SK-N-MC (cell line): ENCODE results near the gene NEUROD6.

Experiments used
- DNase-seq: peaks from one replicate; pipeline ENCODE4 v3.0.0-alpha.2; 2011; ENCODE audit warnings: low read depth, low spot score
- H3K27ac ChIP-seq: fragments of 200-600 bp; sonication (generic); 2 replicates; pipeline ENCODE4 v1.5.1; 2016; ENCODE audit warnings: mixed run types
- H3K36me3 ChIP-seq: fragments of 200-600 bp; sonication (generic); 2 replicates; pipeline ENCODE4 v1.6.1; 2017; ENCODE audit warnings: antibody characterized with exemption, low read length, mixed read lengths; ENCODE audit not compliant: insufficient read depth
- H3K4me3 ChIP-seq: fragments of 200-600 bp; sonication (generic); 2 replicates; pipeline ENCODE4 v1.5.1; 2016
- H3K9ac ChIP-seq: fragments of 200-600 bp; sonication (generic); 2 replicates; pipeline ENCODE4 v1.8.0; 2017; ENCODE audit warnings: mixed run types, mixed read lengths; ENCODE audit not compliant: insufficient read length
- H3K9me3 ChIP-seq: fragments of 200-600 bp; sonication (generic); 2 replicates; pipeline ENCODE4 v1.6.1; 2017; ENCODE audit warnings: low read depth, mild to moderate bottlenecking, antibody characterized with exemption, low read length, moderate library complexity, mixed read lengths
- EZH2 ChIP-seq: fragments of 200-600 bp; sonication (generic); IDR thresholded peaks from one replicate; pipeline ENCODE4 v1.6.1; 2017; ENCODE audit warnings: antibody characterized with exemption
- FOXP2 ChIP-seq: optimal IDR thresholded peaks from 2 replicates; pipeline ENCODE3; 2011; ENCODE audit warnings: mild to moderate bottlenecking, moderate library complexity; ENCODE audit not compliant: insufficient read depth; ENCODE audit errors: extremely low read length, control extremely low read depth
- POLR2AphosphoS5 ChIP-seq: IDR thresholded peaks from 2 replicates; pipeline ENCODE4 v1.6.1; 2012; ENCODE audit warnings: mild to moderate bottlenecking, low read depth, low read length, borderline replicate concordance

NEUROD6 gene

GRCh38 chr7:31316876-31317275, 23.6 kb downstream of the NEUROD6 start:
- Histone ChIP-seq H3K4me3 (no peak overlapping the region), H3K36me3 (no peaks in the 10 kb centered on the region), H3K27ac (no peak overlapping the region), H3K9ac (no peak overlapping the region), H3K9me3 (no peaks in the 10 kb centered on the region)
- TF ChIP-seq EZH2 (no peak), POLR2AphosphoS5 (no peak), FOXP2 (no peak)
- DNase-seq, result no peak

DNA sequence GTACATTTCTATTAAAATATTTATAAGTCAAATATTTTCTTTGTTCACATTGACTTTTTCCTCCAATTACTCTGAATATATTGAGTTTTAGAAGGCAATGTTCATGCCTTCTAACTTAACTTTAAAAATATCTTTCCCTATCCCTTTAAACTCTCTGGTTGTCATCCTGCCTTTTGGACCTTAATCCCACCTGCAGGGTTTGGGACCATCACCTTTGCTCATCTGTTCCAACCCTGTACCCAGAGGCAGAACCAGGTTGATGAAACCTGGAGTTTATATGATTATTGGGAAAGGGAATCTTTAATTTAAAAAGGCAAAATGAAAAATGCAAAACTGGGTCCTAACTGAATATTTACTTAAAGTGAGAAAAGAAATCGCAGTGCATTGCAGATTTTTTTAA, 24.8 kb downstream of the NEUROD6 start:
- Histone ChIP-seq H3K9me3 (no peaks in the 10 kb centered on the region), H3K36me3 (no peaks in the 10 kb centered on the region), H3K27ac (no peak overlapping the region), H3K9ac (no peak overlapping the region), H3K4me3 (no peak overlapping the region)
- TF ChIP-seq EZH2 (no peak), POLR2AphosphoS5 (no peak), FOXP2 (no peak)
- DNase-seq, result no peak

- Histone ChIP-seq H3K36me3 (no peaks in the 10 kb centered on the region), H3K27ac (no peak overlapping the region), H3K9me3 (no peaks in the 10 kb centered on the region), H3K9ac (no peak overlapping the region), H3K4me3 (no peak overlapping the region)
- DNase-seq, result no peak
- TF ChIP-seq FOXP2 (no peak), POLR2AphosphoS5 (no peak), EZH2 (no peak)
These were observed 25.7 kb downstream of the NEUROD6 start for GRCh38 chr7:31314781-31315180.

GRCh38 chr7:31312889-31313288, 27.6 kb downstream of the NEUROD6 start:
- Histone ChIP-seq H3K27ac (no peak overlapping the region), H3K9me3 (no peaks in the 10 kb centered on the region), H3K36me3 (no peaks in the 10 kb centered on the region), H3K9ac (no peak overlapping the region), H3K4me3 (no peak overlapping the region)
- DNase-seq, result no peak
- TF ChIP-seq POLR2AphosphoS5 (no peak), EZH2 (no peak), FOXP2 (no peak)

- Histone ChIP-seq H3K9ac (no peak overlapping the region), H3K27ac (peak overlapping the region; percentile 73), H3K4me3 (peak overlapping the region; percentile 46; the same call in 1 of the 2 replicates), H3K9me3 (no peaks in the 10 kb centered on the region), H3K36me3 (no peaks in the 10 kb centered on the region)
- no peak for TF ChIP-seq FOXP2
- no peak for TF ChIP-seq EZH2
- TF ChIP-seq POLR2AphosphoS5, result no peak
- no peak for DNase-seq
These were observed 29.0 kb downstream of the NEUROD6 start for GRCh38 chr7:31311552-31311951.

GRCh38 chr7:31310321-31310935, 30.1 kb downstream of the NEUROD6 start:
- DNase-seq, result no peak
- no peaks in the 10 kb centered on the region for H3K36me3 ChIP-seq
- H3K9me3 ChIP-seq, result no peaks in the 10 kb centered on the region
- peak overlapping the region; percentile 20; the same call in 1 of the 2 replicates for H3K4me3 ChIP-seq
- no peak overlapping the region for H3K9ac ChIP-seq
- peak overlapping the region; percentile 54 for H3K27ac ChIP-seq
- TF ChIP-seq POLR2AphosphoS5, result no peak
- no peak for TF ChIP-seq FOXP2
- TF ChIP-seq EZH2, result no peak

DNA sequence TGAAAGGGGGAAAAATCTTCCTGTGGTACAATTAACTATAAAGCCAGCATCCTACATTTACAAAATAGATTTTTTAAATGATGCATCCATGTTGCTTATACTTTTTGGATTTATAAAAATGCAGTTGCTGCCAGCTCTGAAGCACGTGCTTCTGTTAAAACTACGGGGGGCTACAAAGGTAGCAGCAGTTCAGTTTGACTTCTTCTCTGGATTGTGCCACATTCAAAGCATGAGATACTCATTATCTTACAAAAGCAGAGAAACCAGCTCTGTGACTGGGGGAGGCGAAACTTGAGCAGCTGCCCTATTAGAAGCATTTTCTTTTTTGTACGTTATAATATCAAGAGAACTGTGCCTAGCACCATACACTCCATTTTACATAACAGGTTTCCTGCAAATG, 31.1 kb downstream of the NEUROD6 start:
- Histone ChIP-seq H3K36me3 (no peaks in the 10 kb centered on the region), H3K9me3 (no peaks in the 10 kb centered on the region), H3K4me3 (no peak overlapping the region), H3K27ac (no peak overlapping the region), H3K9ac (no peak overlapping the region)
- DNase-seq, result no peak
- TF ChIP-seq POLR2AphosphoS5 (no peak), FOXP2 (no peak), EZH2 (no peak)

GRCh38 chr7:31308652-31309051, 31.9 kb downstream of the NEUROD6 start:
- no peak for DNase-seq
- no peak for TF ChIP-seq POLR2AphosphoS5
- no peak for TF ChIP-seq EZH2
- TF ChIP-seq FOXP2, result no peak
- Histone ChIP-seq H3K9me3 (no peaks in the 10 kb centered on the region), H3K27ac (no peak overlapping the region), H3K4me3 (no peak overlapping the region), H3K9ac (no peak overlapping the region), H3K36me3 (no peaks in the 10 kb centered on the region)

- no peak overlapping the region for H3K27ac ChIP-seq
- H3K9me3 ChIP-seq, result no peaks in the 10 kb centered on the region
- H3K4me3 ChIP-seq, result no peak overlapping the region
- no peak overlapping the region for H3K9ac ChIP-seq
- TF ChIP-seq POLR2AphosphoS5 (no peak), EZH2 (no peak), FOXP2 (no peak)
- DNase-seq, result no peak
- H3K36me3 ChIP-seq, result no peaks in the 10 kb centered on the region
These were observed 32.6 kb downstream of the NEUROD6 start for GRCh38 chr7:31307972-31308371.
